H1 (cell line): ENCODE results near the gene HNRNPDL. TPM values are rescaled to one million over a fixed set of nuclear protein-coding genes. Genes with fewer than 3 reads are reported as not detected.
A peak's percentile ranks its signal among the peaks of the same experiment; 100 is the strongest.

Source experiments
- CTCF ChIA-PET: fragments of 300-600 bp; sonication (Branson Sonifier 250); formaldehyde crosslinking; loops from one replicate; lab custom pipeline; 2021; ENCODE audit not compliant: partially characterized antibody; lab: Charles Lee
- POLR2A ChIA-PET: fragments of 300-600 bp; sonication (Branson Sonifier 250); formaldehyde crosslinking; loops from one replicate; lab custom pipeline; 2021; ENCODE audit warnings: inconsistent platforms; ENCODE audit not compliant: partially characterized antibody; lab: Charles Lee
- DNase-seq, 2 experiments: peaks; one replicate each; pipeline versions ENCODE4 v3.0.0 to v3.0.0-alpha.2; 2010 to 2022; ENCODE audit warnings: low spot score in 2 of 2, low read depth in 1 of 2, mixed read lengths in 1 of 2
- FAIRE-seq: peaks from 2 replicates; lab custom pipeline; 2011; peaks lifted over from hg19 to GRCh38; lab: Jason Lieb, UNC
- H2AFZ ChIP-seq: 2 replicates; pipeline ENCODE4 v1.8.1; 2012; ENCODE audit warnings: low read length, inconsistent platforms
- H2AK5ac ChIP-seq: 2 replicates; pipeline ENCODE4 v1.6.1; 2013; ENCODE audit warnings: low read depth, low read length
- H2BK120ac ChIP-seq: replicated peaks from 2 replicates; pipeline ENCODE3; 2013; ENCODE audit warnings: low read depth, low read length, inconsistent platforms
- H2BK12ac ChIP-seq: 2 replicates; pipeline ENCODE4 v1.6.1; 2013; ENCODE audit warnings: low read depth, low read length
- H2BK15ac ChIP-seq: 2 replicates; pipeline ENCODE4 v1.6.1; 2013; ENCODE audit warnings: low read length
- H2BK20ac ChIP-seq: 2 replicates; pipeline ENCODE4 v1.6.1; 2013; ENCODE audit warnings: low read length
- H2BK5ac ChIP-seq: 2 replicates; pipeline ENCODE4 v1.6.1; 2013; ENCODE audit warnings: low read depth, low read length
- H3K14ac ChIP-seq: 2 replicates; pipeline ENCODE4 v1.6.1; 2013; ENCODE audit warnings: inconsistent platforms; ENCODE audit not compliant: insufficient read length
- H3K18ac ChIP-seq: 2 replicates; pipeline ENCODE4 v1.6.1; 2013; ENCODE audit warnings: low read length; ENCODE audit errors: extremely low read depth
- H3K23ac ChIP-seq: 2 replicates; pipeline ENCODE4 v1.6.1; 2013; ENCODE audit warnings: inconsistent platforms; ENCODE audit not compliant: insufficient read length
- H3K23me2 ChIP-seq: 2 replicates; pipeline ENCODE4 v1.6.1; 2013; ENCODE audit warnings: low read depth, low read length
- H3K27ac ChIP-seq: 2 replicates; pipeline ENCODE4 v1.6.1; 2011; ENCODE audit warnings: low read depth, low read length, inconsistent platforms
- H3K27me3 ChIP-seq, 4 experiments: replicated peaks in 1 of 4; 1 replicate in 1 of 4; 2 replicates in 3 of 4; pipeline versions ENCODE4 v1.6.1 to v1.8.1; 2011 to 2013; ENCODE audit warnings: low read length in 3 of 4, mild to moderate bottlenecking in 3 of 4, inconsistent platforms in 2 of 4, mixed read lengths in 2 of 4, moderate library complexity in 1 of 4; ENCODE audit not compliant: control insufficient read depth in 3 of 4, insufficient read depth in 3 of 4; ENCODE audit errors: extremely low read depth in 1 of 4
- H3K36me3 ChIP-seq, 4 experiments: 2 replicates each; pipeline versions ENCODE4 v1.6.1 to v1.8.1; 2011 to 2013; ENCODE audit warnings: mild to moderate bottlenecking in 4 of 4, low read length in 3 of 4, moderate library complexity in 2 of 4, control low read depth in 1 of 4, inconsistent platforms in 1 of 4; ENCODE audit not compliant: insufficient read depth in 4 of 4, control insufficient read depth in 2 of 4
- H3K4ac ChIP-seq: replicated peaks from 2 replicates; pipeline ENCODE3; 2013; ENCODE audit warnings: low read length, low read depth, mixed read lengths, inconsistent platforms; ENCODE audit not compliant: insufficient read length
- H3K4me1 ChIP-seq, 4 experiments: replicated peaks in 1 of 4; 1 replicate in 1 of 4; 2 replicates in 3 of 4; pipeline versions ENCODE4 v1.6.1 to v1.8.1; 2011 to 2013; ENCODE audit warnings: low read length in 3 of 4, inconsistent platforms in 2 of 4, mixed read lengths in 1 of 4; ENCODE audit not compliant: insufficient read depth in 4 of 4, control insufficient read depth in 3 of 4
- H3K4me2 ChIP-seq, 2 experiments: 2 replicates each; pipeline versions ENCODE4 v1.6.1 to v1.8.1; 2011 to 2013; ENCODE audit warnings: low read depth in 2 of 2, low read length in 2 of 2, control low read depth in 1 of 2, inconsistent platforms in 1 of 2, mild to moderate bottlenecking in 1 of 2; ENCODE audit not compliant: insufficient read depth in 1 of 2
- H3K4me3 ChIP-seq, 4 experiments: fragments of 200-600, 300-600 bp in 1 of 4; sonication (generic), shearing (Covaris generic), sonication (Bioruptor Twin) in 1 of 4; 2 replicates each; pipeline versions ENCODE4 v1.5.1 to v1.8.1; 2011 to 2016; ENCODE audit warnings: low read length in 4 of 4, low read depth in 3 of 4, control low read depth in 2 of 4, inconsistent platforms in 2 of 4, mild to moderate bottlenecking in 2 of 4, mixed read lengths in 1 of 4, moderate library complexity in 1 of 4; ENCODE audit not compliant: insufficient read depth in 2 of 4; ENCODE audit errors: extremely low read depth in 1 of 4
- H3K56ac ChIP-seq: replicated peaks from 2 replicates; pipeline ENCODE3; 2013; ENCODE audit warnings: low read depth, mild to moderate bottlenecking, mixed read lengths, low read length, inconsistent platforms; ENCODE audit not compliant: insufficient read length
- H3K79me1 ChIP-seq: 2 replicates; pipeline ENCODE4 v1.6.1; 2013; ENCODE audit warnings: low read depth, low read length, control low read depth
- H3K79me2 ChIP-seq, 2 experiments: 2 replicates each; pipeline versions ENCODE4 v1.6.1 to v1.8.1; 2012 to 2013; ENCODE audit warnings: low read length in 2 of 2, mild to moderate bottlenecking in 2 of 2, inconsistent platforms in 1 of 2; ENCODE audit not compliant: insufficient read depth in 2 of 2, control insufficient read depth in 1 of 2
- H3K9ac ChIP-seq, 4 experiments: replicated peaks in 1 of 4; 1 replicate in 1 of 4; 2 replicates in 3 of 4; pipeline versions ENCODE4 v1.6.1 to v1.8.1; 2011 to 2013; ENCODE audit warnings: low read depth in 3 of 4, low read length in 3 of 4, control low read depth in 2 of 4, mild to moderate bottlenecking in 2 of 4, moderate library complexity in 2 of 4, inconsistent platforms in 1 of 4; ENCODE audit errors: extremely low read depth in 1 of 4
- H3K9me3 ChIP-seq, 2 experiments: 2 replicates each; pipeline versions ENCODE4 v1.6.1 to v1.8.1; 2012 to 2013; ENCODE audit warnings: mild to moderate bottlenecking in 2 of 2, moderate library complexity in 2 of 2, control low read depth in 1 of 2, inconsistent platforms in 1 of 2, low read depth in 1 of 2, low read length in 1 of 2, mixed read lengths in 1 of 2; ENCODE audit not compliant: insufficient read depth in 2 of 2
- H4K20me1 ChIP-seq, 2 experiments: replicated peaks in 1 of 2; 2 replicates each; pipeline versions ENCODE3 to v1.8.1; 2011 to 2013; ENCODE audit warnings: inconsistent platforms in 2 of 2, low read length in 2 of 2, mild to moderate bottlenecking in 1 of 2; ENCODE audit not compliant: insufficient read depth in 2 of 2, control insufficient read depth in 1 of 2
- H4K5ac ChIP-seq: 2 replicates; pipeline ENCODE4 v1.6.1; 2013; ENCODE audit warnings: low read length, low read depth, mixed read lengths, inconsistent platforms; ENCODE audit not compliant: insufficient read length
- H4K8ac ChIP-seq: 2 replicates; pipeline ENCODE4 v1.8.0; 2013; ENCODE audit warnings: mild to moderate bottlenecking, moderate library complexity, low read length, inconsistent platforms; ENCODE audit not compliant: insufficient read depth; ENCODE audit errors: extremely low read depth
- H4K91ac ChIP-seq: replicated peaks from 2 replicates; pipeline ENCODE3; 2013; ENCODE audit warnings: low read length, mixed read lengths, inconsistent platforms; ENCODE audit not compliant: insufficient read length
- CEBPB ChIP-seq: IDR thresholded peaks from 2 replicates; pipeline ENCODE4 v1.6.1; 2012; ENCODE audit warnings: low read depth, low read length
- CTCF ChIP-seq, 3 experiments: IDR thresholded peaks; 1 replicate in 2 of 3; 2 replicates in 1 of 3; pipeline versions ENCODE4 v1.5.1 to v1.6.1; 2011; ENCODE audit warnings: low read length in 3 of 3, mild to moderate bottlenecking in 3 of 3, inconsistent platforms in 2 of 3, low read depth in 1 of 3, moderate library complexity in 1 of 3; ENCODE audit not compliant: insufficient read depth in 1 of 3; ENCODE audit errors: control extremely low read depth in 1 of 3
- RAD21 ChIP-seq, 2 experiments: IDR thresholded peaks in 1 of 2; conservative IDR thresholded peaks in 1 of 2; 2 replicates each; pipeline ENCODE4 v1.6.1; 2011; ENCODE audit warnings: low read depth in 2 of 2, low read length in 2 of 2, improper control_type of control experiment in 1 of 2, inconsistent platforms in 1 of 2, mild to moderate bottlenecking in 1 of 2, moderate library complexity in 1 of 2
- SP4 ChIP-seq: IDR thresholded peaks from 2 replicates; pipeline ENCODE4 v1.6.1; 2012; ENCODE audit warnings: low read length, inconsistent platforms
- WGBS, 2 experiments: shearing (Covaris generic) in 1 of 2; methylation state at CpG; one replicate each; pipeline versions ENCODE4 v1.1.6 to v1.1.7; 2013 to 2015; ENCODE audit warnings: low lambda C conversion rate in 2 of 2, mixed read lengths in 2 of 2, inconsistent platforms in 1 of 2, low coverage in 1 of 2, missing lambda C conversion rate in 1 of 2; ENCODE audit not compliant: insufficient replicate concordance in 2 of 2, insufficient coverage in 1 of 2, insufficient read length in 1 of 2; ENCODE audit errors: extremely low coverage in 1 of 2, missing lambda C conversion rate in 1 of 2; 5-methylcytosine and 5-hydroxymethylcytosine counted together
- polyA plus RNA-seq, 7 experiments: library from polyadenylated mRNA; depleted of rRNA in 3 of 7; stranded (reverse) in 5 of 7; unstranded in 2 of 7; fragments of >200 nt in 5 of 7; fragments of 200-250 nt in 2 of 7; gene quantifications; 1 replicate in 5 of 7; 2 replicates in 1 of 7; 4 replicates in 1 of 7; pipeline versions ENCODE4 v1.2.1 to v1.2.3, GENCODE V29; 2011 to 2013; ENCODE audit warnings: missing spikeins in 2 of 7, mixed read lengths in 2 of 7
- total RNA-seq: library from RNA; stranded (reverse); fragmentation: NEBNext Ultra II Directional; extraction: Animal tissue kit (Norgen Biotek cat#: 25700); gene quantifications from 2 replicates; pipeline ENCODE4 v1.2.1, GENCODE V29; 2021

HNRNPDL gene
- total and polyA plus RNA-seq, 2 of the 8 experiments (the other 6 are each of a cell fraction or from before 2014, with no cell fraction given) = 197 to 411 TPM

GRCh38 chr4:82462415-82462831 is 32.2 kb upstream of the HNRNPDL start:
- no peak overlapping the region for H4K5ac ChIP-seq
- H4K91ac ChIP-seq = no peak overlapping the region
- H2BK20ac ChIP-seq = no peak overlapping the region
- no peaks in the 10 kb centered on the region for H3K27me3 ChIP-seq
- H3K14ac ChIP-seq = no peak overlapping the region
- H4K20me1 ChIP-seq = peaks cover 0 to 2% of the 10 kb centered on the region in 2 experiments
- no peak overlapping the region for H2AFZ ChIP-seq
- no peak overlapping the region for H3K9ac ChIP-seq
- H2AK5ac ChIP-seq = no peak overlapping the region
- no peaks in the 10 kb centered on the region for H3K79me1 ChIP-seq
- H3K4me2 ChIP-seq = no peak overlapping the region
- H3K18ac ChIP-seq = no peak overlapping the region
- no peak overlapping the region for H3K23ac ChIP-seq
- H3K4me3 ChIP-seq = no peak overlapping the region
- POLR2A ChIA-PET = interaction anchor here (0.7 kb wide), 1 partner anchor 17 kb away, joined by 3 read pairs; no protein-coding TSS in a partner anchor
- no peaks in the 10 kb centered on the region for H3K9me3 ChIP-seq
- peaks cover 13 to 45% (median 33%) of the 10 kb centered on the region in 4 experiments for H3K36me3 ChIP-seq
- 38% methylated on average over 3 of the region's 7 CpGs; no CpG with 5 or more reads in 1 of the 2 experiments for WGBS, 2 experiments
- no peak overlapping the region for H4K8ac ChIP-seq
- no peaks in the 10 kb centered on the region for H3K23me2 ChIP-seq
- no peaks in the 10 kb centered on the region for H3K4me1 ChIP-seq
- FAIRE-seq (no peak), DNase-seq (peak; percentile 64 to 95)
- H2BK5ac ChIP-seq = no peak overlapping the region
- no peak overlapping the region for H2BK120ac ChIP-seq
- TF ChIP-seq RAD21 (IDR thresholded peaks at IDR 0.05 in 1 of 2, conservative IDR thresholded peaks at IDR 0.05 in 1 of 2; ENCODE audit: low read depth in 2 of 2, low read length in 2 of 2) (peak; percentile 81 to 83), CEBPB (0 out of 2 replicates have a peak, but pooled peaks have one; percentile 15), SP4 (no peak), CTCF (IDR thresholded peaks at IDR 0.05; ENCODE audit: control extremely low read depth in 1 of 3, insufficient read depth in 1 of 3, low read depth in 1 of 3, low read length in 3 of 3) (peak; percentile 74 to 88 (median 78))
- H3K56ac ChIP-seq = no peak overlapping the region
- no peak overlapping the region for H3K27ac ChIP-seq
- H3K79me2 ChIP-seq = no peaks in the 10 kb centered on the region
- H2BK12ac ChIP-seq = no peak overlapping the region
- CTCF ChIA-PET = interaction anchor here (0.5 to 13.4 kb wide), 13 partner anchors 10 to 278 kb away, joined by 3 to 160 read pairs (median 4); no protein-coding TSS in a partner anchor
- no peak overlapping the region for H2BK15ac ChIP-seq
- no peak overlapping the region for H3K4ac ChIP-seq
